ENCODE measurements around the gene TBL2.

The TBL2 gene

DNA sequence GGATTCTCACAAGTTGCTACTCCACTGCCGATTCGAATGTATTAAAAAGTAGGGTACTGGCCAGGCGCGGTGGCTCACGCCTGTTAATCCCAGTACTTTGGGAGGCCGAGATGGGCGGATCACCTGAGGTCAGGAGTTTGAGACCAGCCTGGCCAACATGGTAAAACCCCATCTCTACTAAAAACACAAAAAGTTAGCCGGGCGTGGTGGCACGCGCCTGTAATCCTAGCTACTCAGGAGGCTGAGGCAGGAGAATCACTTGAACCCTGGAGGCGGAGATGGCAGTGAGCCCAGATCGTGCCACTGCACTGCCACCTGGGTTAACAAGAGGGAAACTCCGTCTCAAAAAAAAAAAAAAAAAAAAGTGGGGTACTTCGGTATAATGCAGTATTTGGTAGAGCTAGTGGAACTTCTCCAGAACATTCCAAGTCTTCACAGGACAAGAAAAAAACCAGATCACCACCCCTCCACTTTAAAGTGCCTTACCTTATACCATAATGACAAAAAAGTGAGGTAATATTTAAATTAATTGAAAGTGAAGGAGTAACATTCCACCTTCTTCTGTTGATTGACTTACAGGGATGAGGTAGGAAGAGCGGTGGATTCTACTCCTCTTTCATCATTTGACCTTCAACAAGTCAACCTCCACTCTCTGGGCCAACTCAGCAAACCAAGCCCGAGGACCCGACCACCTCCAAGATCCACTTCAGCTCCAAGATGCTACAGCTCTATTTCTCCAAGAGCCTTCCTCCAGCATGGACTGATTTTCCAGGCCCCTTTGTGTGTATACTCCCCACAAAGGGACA lies 58.3 kb downstream of the TBL2 start:
- TF ChIP-seq, protein P1, sequence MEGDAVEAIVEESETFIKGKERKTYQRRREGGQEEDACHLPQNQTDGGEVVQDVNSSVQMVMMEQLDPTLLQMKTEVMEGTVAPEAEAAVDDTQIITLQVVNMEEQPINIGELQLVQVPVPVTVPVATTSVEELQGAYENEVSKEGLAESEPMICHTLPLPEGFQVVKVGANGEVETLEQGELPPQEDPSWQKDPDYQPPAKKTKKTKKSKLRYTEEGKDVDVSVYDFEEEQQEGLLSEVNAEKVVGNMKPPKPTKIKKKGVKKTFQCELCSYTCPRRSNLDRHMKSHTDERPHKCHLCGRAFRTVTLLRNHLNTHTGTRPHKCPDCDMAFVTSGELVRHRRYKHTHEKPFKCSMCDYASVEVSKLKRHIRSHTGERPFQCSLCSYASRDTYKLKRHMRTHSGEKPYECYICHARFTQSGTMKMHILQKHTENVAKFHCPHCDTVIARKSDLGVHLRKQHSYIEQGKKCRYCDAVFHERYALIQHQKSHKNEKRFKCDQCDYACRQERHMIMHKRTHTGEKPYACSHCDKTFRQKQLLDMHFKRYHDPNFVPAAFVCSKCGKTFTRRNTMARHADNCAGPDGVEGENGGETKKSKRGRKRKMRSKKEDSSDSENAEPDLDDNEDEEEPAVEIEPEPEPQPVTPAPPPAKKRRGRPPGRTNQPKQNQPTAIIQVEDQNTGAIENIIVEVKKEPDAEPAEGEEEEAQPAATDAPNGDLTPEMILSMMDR (IDR thresholded peaks at IDR 0.05; ENCODE audit: borderline replicate concordance, control extremely low read depth, extremely low read depth, insufficient read depth, missing control alignments): no peak
- in situ Hi-C loops (cut with MboI; ENCODE audit: low sequenced_read_pairs, unreplicated experiment): no loop called here
- no peak for DNase-seq (ENCODE audit: low spot score)

DNA sequence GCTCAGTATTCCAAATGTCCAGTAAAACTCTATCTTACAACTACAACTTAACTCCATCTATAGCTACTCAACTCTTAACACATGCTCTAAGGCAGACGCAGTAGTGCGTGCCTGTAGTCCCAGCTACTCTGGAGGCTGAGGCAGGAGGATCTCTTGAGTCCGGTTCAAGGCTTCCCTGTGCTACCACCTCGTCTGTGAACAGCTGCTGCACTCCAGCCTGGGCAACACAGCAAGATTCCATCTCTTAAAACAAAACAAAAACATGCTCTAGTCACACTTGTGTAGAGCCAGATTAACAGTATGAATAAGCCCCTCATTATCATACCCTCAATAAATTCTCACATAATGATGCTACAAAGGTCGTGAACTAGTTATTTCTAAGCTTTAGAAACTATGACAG lies 59.9 kb downstream of the TBL2 start:
- TF ChIP-seq, protein P1 (IDR thresholded peaks at IDR 0.05; ENCODE audit: borderline replicate concordance, control extremely low read depth, extremely low read depth, insufficient read depth, missing control alignments): no peak

More for the DNA sequence above, 59.9 kb downstream of the TBL2 start:
- no peak for DNase-seq (ENCODE audit: low spot score)
- in situ Hi-C loops (cut with MboI; ENCODE audit: low sequenced_read_pairs, unreplicated experiment): no loop called here
